Astrocyte (in vitro differentiated cells and primary cell): ENCODE measurements around the gene MOK. TPM values are rescaled to one million over a fixed set of nuclear protein-coding genes. Genes with fewer than 3 reads are reported as not detected.
A peak's percentile ranks its signal among the peaks of the same experiment; 100 is the strongest.

Source experiments
- DNase-seq: peaks from one replicate; pipeline ENCODE4 v3.0.0-alpha.2; 2010; ENCODE audit warnings: low read depth
- FAIRE-seq: peaks from 2 replicates; lab custom pipeline; 2011; peaks lifted over from hg19 to GRCh38; lab: Jason Lieb, UNC
- H2AFZ ChIP-seq: 2 replicates; pipeline ENCODE4 v1.6.0; 2012; ENCODE audit warnings: low read depth, low read length, inconsistent platforms
- H3K27ac ChIP-seq: 2 replicates; pipeline ENCODE4 v1.5.1; 2011; ENCODE audit warnings: low read depth, low read length, inconsistent platforms
- H3K27me3 ChIP-seq: 2 replicates; pipeline ENCODE4 v1.6.0; 2011; ENCODE audit warnings: low read length, inconsistent platforms; ENCODE audit not compliant: insufficient read depth
- H3K36me3 ChIP-seq: 2 replicates; pipeline ENCODE4 v1.5.1; 2011; ENCODE audit warnings: low read length, inconsistent platforms; ENCODE audit not compliant: insufficient read depth
- H3K4me1 ChIP-seq: 2 replicates; pipeline ENCODE4 v1.5.1; 2011; ENCODE audit warnings: low read length, inconsistent platforms; ENCODE audit not compliant: insufficient read depth
- H3K4me2 ChIP-seq: 2 replicates; pipeline ENCODE4 v1.6.0; 2012; ENCODE audit warnings: low read length, inconsistent platforms
- H3K4me3 ChIP-seq: 2 replicates; pipeline ENCODE4 v1.5.1; 2011; ENCODE audit warnings: low read depth, mild to moderate bottlenecking, low read length, inconsistent platforms; ENCODE audit not compliant: insufficient read depth
- H3K79me2 ChIP-seq: 2 replicates; pipeline ENCODE4 v1.6.0; 2012; ENCODE audit warnings: mild to moderate bottlenecking, low read length, inconsistent platforms; ENCODE audit not compliant: insufficient read depth
- H3K9ac ChIP-seq: 2 replicates; pipeline ENCODE4 v1.6.0; 2012; ENCODE audit warnings: mild to moderate bottlenecking, low read length, inconsistent platforms
- H3K9me3 ChIP-seq: 2 replicates; pipeline ENCODE4 v1.5.1; 2012; ENCODE audit warnings: low read depth, mild to moderate bottlenecking, low read length, inconsistent platforms; ENCODE audit not compliant: insufficient read depth
- H4K20me1 ChIP-seq: 2 replicates; pipeline ENCODE4 v1.6.0; 2012; ENCODE audit warnings: low read length, inconsistent platforms; ENCODE audit not compliant: insufficient read depth
- H3K27ac Mint-ChIP-seq: one replicate; pipeline ENCODE4 v1.8.0; 2021; ENCODE audit warnings: mild to moderate bottlenecking, mixed read lengths; ENCODE audit not compliant: unreplicated experiment
- H3K27me3 Mint-ChIP-seq: one replicate; pipeline ENCODE4 v1.8.0; 2021; ENCODE audit warnings: low read depth, mixed read lengths; ENCODE audit not compliant: unreplicated experiment
- H3K36me3 Mint-ChIP-seq: one replicate; pipeline ENCODE4 v1.8.0; 2021; ENCODE audit warnings: low read depth, mixed read lengths; ENCODE audit not compliant: unreplicated experiment
- H3K4me1 Mint-ChIP-seq: one replicate; pipeline ENCODE4 v1.8.0; 2021; ENCODE audit warnings: low read depth, mixed read lengths; ENCODE audit not compliant: unreplicated experiment
- H3K4me3 Mint-ChIP-seq: one replicate; pipeline ENCODE4 v1.8.0; 2021; ENCODE audit warnings: mild to moderate bottlenecking, moderate library complexity, mixed read lengths; ENCODE audit not compliant: unreplicated experiment
- H3K9me3 Mint-ChIP-seq: one replicate; pipeline ENCODE4 v1.8.0; 2021; ENCODE audit warnings: mild to moderate bottlenecking, mixed read lengths; ENCODE audit not compliant: unreplicated experiment
- EZH2 ChIP-seq: IDR thresholded peaks from 2 replicates; pipeline ENCODE4 v1.6.1; 2012; ENCODE audit warnings: mild to moderate bottlenecking, low read length, inconsistent platforms; ENCODE audit not compliant: insufficient read depth
- total RNA-seq: library from RNA; stranded (reverse); gene quantifications from 2 replicates; pipeline ENCODE4 v1.2.1, GENCODE V29; 2021
- TF ChIP-seq, protein P1 (sequence below): IDR thresholded peaks from 2 replicates; pipeline ENCODE4 v1.5.1; 2011; ENCODE audit warnings: low read depth, mild to moderate bottlenecking, inconsistent platforms, low read length, moderate library complexity; ENCODE audit not compliant: insufficient read depth

The MOK gene
- total RNA-seq, 1 donor from 2014 or later: 9.3 TPM

DNA sequence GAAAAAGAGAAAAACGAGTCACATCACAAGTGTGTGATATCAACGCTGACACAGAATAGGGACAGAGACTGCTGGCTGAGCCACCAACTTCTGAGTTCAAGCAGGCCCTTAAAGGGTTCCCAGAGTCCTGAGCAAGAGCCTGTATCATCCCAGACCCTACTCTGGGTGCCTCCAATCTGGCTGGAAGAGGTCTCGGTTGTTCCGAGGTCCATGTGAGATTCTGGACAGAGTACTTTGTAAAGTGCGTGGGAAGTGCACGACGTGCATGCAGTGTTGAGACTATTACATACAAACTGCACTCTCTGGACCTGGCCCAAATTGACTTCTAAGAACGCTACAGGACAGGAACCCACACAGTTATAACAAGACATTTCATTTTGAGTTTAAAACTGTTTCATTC lies 40.6 kb downstream of the MOK start:
- Histone ChIP-seq H3K4me3 (no peak overlapping the region), H3K27ac (no peak overlapping the region), H3K79me2 (no peaks in the 10 kb centered on the region), H3K9me3 (no peaks in the 10 kb centered on the region), H2AFZ (no peak overlapping the region), H3K27me3 (no peaks in the 10 kb centered on the region), H3K4me2 (no peak overlapping the region), H4K20me1 (no peaks in the 10 kb centered on the region), H3K9ac (no peak overlapping the region), H3K4me1 (peaks cover 12% of the 10 kb centered on the region), H3K36me3 (no peaks in the 10 kb centered on the region)
- Mint-ChIP-seq H3K4me3 (no peak overlapping the region), H3K9me3 (no peaks in the 10 kb centered on the region), H3K27ac (no peak overlapping the region), H3K4me1 (peaks cover 3% of the 10 kb centered on the region), H3K36me3 (no peaks in the 10 kb centered on the region), H3K27me3 (no peaks in the 10 kb centered on the region)
- TF ChIP-seq, protein P1, sequence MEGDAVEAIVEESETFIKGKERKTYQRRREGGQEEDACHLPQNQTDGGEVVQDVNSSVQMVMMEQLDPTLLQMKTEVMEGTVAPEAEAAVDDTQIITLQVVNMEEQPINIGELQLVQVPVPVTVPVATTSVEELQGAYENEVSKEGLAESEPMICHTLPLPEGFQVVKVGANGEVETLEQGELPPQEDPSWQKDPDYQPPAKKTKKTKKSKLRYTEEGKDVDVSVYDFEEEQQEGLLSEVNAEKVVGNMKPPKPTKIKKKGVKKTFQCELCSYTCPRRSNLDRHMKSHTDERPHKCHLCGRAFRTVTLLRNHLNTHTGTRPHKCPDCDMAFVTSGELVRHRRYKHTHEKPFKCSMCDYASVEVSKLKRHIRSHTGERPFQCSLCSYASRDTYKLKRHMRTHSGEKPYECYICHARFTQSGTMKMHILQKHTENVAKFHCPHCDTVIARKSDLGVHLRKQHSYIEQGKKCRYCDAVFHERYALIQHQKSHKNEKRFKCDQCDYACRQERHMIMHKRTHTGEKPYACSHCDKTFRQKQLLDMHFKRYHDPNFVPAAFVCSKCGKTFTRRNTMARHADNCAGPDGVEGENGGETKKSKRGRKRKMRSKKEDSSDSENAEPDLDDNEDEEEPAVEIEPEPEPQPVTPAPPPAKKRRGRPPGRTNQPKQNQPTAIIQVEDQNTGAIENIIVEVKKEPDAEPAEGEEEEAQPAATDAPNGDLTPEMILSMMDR: no peak
- no peak for TF ChIP-seq EZH2
- FAIRE-seq (peak; percentile 9), DNase-seq (no peak)

DNA sequence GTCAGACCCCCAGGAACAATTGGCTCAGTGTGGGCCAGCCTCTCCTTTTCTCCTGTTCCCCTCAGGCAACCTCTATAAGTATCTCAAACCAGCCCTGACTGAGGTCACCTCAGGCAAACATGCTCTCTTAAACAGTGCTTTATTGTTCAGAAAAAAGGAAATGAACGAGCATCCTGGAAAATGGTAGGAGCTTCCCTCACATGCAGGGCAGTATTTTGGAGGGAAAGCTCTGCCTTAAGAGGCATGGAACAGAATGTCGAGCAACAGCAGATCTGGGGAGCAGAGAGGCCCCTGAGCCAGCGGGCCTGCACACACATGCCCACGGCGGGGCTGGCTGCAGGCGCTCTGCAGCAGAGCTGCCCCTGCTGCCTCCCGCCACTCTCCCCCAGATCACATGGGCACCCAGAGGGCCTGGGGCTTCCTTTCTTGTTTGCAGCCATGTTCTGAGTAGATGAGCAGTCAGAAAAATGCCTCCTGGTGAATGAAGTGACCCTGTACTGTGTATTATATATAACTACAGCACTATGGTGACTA lies 42.0 kb downstream of the MOK start:
- no peaks in the 10 kb centered on the region for H3K27me3 Mint-ChIP-seq
- H3K27ac ChIP-seq: peak overlapping the region; percentile 70
- peak overlapping the region; percentile 24 for H3K4me2 ChIP-seq
- no peaks in the 10 kb centered on the region for H4K20me1 ChIP-seq
- peak overlapping the region; percentile 35 for H2AFZ ChIP-seq
- DNase-seq (peak; percentile 66), FAIRE-seq (no peak)
- no peak overlapping the region for H3K4me3 Mint-ChIP-seq
- H3K9me3 ChIP-seq: no peaks in the 10 kb centered on the region
- no peak overlapping the region for H3K4me3 ChIP-seq
- no peaks in the 10 kb centered on the region for H3K27me3 ChIP-seq
- no peaks in the 10 kb centered on the region for H3K36me3 Mint-ChIP-seq
- H3K4me1 Mint-ChIP-seq: peaks cover 3% of the 10 kb centered on the region
- H3K9me3 Mint-ChIP-seq: no peaks in the 10 kb centered on the region
- H3K27ac Mint-ChIP-seq: no peak overlapping the region
- peaks cover 12% of the 10 kb centered on the region for H3K4me1 ChIP-seq
- TF ChIP-seq EZH2: no peak
- TF ChIP-seq, protein P1: no peak
- no peaks in the 10 kb centered on the region for H3K36me3 ChIP-seq
- H3K9ac ChIP-seq: peak overlapping the region; percentile 61
- H3K79me2 ChIP-seq: no peaks in the 10 kb centered on the region

DNA sequence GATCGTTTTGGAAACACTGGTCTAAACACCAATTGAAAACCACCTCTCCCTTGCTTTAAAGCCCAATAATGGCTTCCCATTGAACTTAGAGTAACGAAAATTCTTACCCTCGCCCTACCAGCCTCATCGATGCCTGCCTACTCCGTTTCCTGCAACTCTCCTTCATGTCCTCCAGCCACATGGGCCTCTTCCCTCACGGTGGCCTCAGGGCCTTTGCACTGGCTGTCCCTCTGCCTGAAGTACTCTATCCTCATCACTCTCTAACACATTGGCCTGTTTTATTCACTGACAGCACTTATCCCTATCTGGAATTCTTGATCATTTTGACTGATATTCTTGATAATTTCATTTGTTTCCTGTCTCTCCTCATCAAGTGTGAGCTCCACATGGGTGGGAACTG lies 46.8 kb downstream of the MOK start:
- no peak overlapping the region for H3K4me3 ChIP-seq
- H3K4me3 Mint-ChIP-seq: no peak overlapping the region
- H2AFZ ChIP-seq: no peak overlapping the region
- FAIRE-seq (no peak), DNase-seq (no peak)
- no peak overlapping the region for H3K27ac ChIP-seq
- no peaks in the 10 kb centered on the region for H3K27me3 ChIP-seq
- H3K4me2 ChIP-seq: no peak overlapping the region
- no peak overlapping the region for H3K27ac Mint-ChIP-seq
- H3K9ac ChIP-seq: no peak overlapping the region
- H3K79me2 ChIP-seq: no peaks in the 10 kb centered on the region
- no peaks in the 10 kb centered on the region for H3K27me3 Mint-ChIP-seq
- no peaks in the 10 kb centered on the region for H3K36me3 ChIP-seq
- peaks cover 15% of the 10 kb centered on the region for H3K4me1 ChIP-seq
- no peaks in the 10 kb centered on the region for H4K20me1 ChIP-seq
- H3K9me3 Mint-ChIP-seq: no peaks in the 10 kb centered on the region
- H3K36me3 Mint-ChIP-seq: no peaks in the 10 kb centered on the region
- H3K9me3 ChIP-seq: no peaks in the 10 kb centered on the region
- TF ChIP-seq, protein P1: no peak
- TF ChIP-seq EZH2: no peak
- peaks cover 5% of the 10 kb centered on the region for H3K4me1 Mint-ChIP-seq
